Measurements from ENCODE around the gene SMLR1.
A peak's percentile ranks its signal among the peaks of the same experiment; 100 is the strongest.
"Not testable (repeated sequence)": the region's sequence is repeated elsewhere in the genome, so short reads cannot be mapped to it uniquely, and the experiment has no call there.

Gene SMLR1

DNA sequence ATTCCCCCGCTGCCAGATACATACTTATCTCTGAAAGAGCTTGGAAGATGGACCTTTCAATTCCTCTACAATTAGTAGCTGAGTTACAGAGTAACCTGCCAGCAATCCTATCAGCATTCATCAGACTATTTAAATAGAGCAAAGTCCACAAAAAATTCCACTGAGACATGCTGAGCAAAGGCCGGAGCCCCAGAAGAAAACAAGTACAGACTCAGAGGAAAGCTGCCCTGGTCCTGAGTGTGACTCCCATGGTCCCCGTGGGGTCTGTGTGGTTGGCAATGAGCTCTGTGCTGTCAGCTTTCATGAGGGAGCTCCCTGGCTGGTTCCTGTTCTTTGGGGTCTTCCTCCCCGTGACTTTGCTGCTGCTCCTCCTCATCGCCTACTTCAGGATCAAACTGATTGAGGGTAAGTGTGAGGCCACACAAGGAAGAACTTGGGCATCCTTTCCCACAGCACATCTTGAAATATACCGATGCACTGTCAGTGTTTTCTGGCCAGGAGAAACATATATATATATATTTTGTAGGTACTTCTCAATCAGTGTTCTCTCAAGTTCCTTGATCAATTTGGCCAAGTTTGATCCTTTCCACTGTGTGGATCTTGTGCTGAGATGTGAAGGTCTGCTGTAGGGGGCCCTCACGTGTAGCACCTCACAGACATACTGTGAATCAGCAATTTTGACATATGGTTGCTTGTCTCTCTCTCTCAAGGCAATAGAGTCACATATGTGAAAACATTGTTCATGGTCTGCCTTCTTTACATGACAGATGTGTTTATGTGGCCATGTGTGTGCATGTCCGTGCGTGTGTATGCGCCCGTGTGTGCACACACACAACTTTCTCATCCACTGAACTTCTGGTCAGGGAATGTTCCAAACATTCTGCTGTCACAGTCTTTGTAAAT lies at the start of gene SMLR1:
SMLR1 (plus strand) TSS at position 160 of the 903 bp plus-strand sequence; CDS start at position 168, 8 bp downstream.
- DNase-seq = no peak

DNA sequence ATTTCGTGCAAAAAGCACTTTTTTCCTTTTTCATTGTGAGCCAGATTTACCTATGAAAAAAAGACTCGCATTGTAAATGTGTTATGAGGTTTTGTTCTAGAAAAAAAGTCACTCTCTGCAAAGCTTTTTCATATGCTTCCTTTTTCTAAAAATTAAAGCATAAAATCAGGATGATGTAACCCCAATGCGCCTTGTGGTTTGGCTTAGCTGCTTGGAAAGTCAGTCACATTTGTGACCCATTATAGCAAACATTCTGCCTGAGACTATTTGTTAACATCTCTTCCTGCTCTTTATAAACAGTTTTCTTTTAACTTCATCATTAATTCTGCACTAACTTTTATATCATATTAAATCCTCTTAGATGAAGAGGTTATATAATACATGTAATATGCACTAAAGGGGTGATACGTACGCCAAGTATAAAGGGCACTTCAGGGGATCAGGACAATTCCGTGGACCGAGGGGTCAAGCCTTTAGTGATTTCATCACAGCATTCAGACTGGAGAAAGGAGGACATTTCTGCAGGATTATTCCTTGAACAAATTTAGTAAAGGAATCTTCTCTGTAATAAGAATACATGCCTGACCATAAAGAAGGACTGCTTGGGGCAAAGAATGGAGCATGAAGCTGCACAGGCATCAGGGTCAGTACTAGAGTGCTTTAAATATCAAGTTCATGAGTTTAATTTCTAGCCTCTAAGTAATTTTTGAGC lies 48.1 kb upstream of the SMLR1 start:
- no peak for DNase-seq

DNA sequence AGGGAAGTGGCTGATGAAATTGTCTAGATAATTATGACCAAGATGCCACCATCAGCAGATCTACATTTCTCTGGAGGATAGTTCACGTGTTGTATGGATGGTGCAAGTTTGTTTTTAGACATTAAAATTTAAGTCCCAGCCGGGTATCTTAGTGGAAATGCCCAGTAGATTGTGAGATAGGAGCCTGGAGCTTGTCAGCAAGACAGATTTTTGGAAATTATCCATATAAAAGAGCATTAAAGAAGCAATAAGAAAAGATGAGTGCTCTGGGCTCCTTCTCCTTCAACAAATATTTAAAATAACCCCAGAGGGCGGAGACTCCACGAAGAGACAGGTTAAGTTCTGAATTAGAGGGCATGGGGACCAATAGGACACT lies 47.6 kb upstream of the SMLR1 start:
- no peak for DNase-seq

DNA sequence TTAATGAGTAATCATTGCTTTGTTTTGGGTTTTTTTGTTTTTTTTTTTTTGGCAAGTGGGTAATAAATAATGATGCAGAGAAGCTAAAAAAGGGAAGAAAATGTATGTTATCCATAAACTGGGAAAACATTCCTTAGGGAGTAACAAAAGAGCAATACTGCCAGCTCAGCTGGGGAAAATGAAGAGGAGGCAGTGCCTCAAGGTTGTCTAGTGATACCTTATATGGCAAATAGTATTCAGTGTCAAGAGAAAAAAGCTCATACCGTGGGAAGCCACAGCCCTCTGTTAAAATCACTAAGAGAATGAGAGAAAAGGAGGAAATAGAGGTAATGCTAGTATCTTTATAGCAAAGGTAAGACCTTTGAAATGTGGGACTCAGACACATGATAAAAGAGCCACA lies 47.1 kb upstream of the SMLR1 start:
- no peak for DNase-seq

DNA sequence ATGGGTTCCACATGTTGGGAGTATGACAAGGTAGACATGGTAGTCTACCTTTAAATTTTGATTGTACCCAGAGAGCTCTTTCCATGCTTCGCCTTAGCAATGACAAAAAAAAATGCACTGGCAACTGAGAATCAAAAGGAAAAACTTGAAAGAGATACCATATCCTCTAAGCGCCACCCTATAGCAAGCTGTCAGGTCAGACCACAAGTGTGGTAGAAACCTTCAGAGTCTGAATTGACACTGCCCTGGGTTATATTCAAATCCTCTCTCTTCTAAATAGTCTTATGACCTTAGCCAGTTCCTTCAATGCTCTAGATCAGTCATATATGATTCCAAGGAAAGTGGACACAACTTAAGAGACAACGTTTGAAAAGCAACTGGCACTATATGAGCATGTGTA lies 45.6 kb upstream of the SMLR1 start:
- DNase-seq = peak in 1 of 2 donors; percentile 13

DNA sequence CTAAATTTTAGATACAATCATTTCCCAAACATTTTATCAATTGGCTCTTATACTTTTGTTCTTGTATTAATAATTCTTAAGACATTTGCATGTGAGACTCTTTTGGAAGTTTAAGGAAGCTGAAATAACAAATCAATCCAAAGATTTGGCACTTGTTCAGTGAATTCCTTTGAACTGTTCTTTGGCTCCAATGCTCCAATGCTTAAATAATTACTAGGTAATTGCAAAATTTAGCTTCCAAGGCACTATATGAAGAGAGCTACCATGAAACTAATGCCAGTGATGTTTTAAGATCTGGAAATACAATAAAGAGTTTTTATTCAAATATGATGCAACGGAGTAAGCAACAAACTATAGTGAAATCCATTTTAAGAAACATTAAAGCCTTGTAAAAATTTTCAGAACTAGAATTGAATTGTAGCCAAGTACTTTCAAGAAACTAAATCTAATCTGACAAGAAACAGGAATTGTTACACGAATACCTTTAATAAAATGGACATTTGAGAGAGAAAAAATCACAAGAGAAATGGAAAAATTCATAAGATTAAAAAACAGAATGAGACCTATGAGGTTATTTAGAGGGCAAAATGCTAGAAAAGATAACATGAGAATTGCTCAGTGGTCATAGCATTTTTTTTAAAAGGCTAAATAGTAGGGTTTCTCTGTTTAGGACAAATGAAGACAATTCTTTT lies 43.6 kb upstream of the SMLR1 start:
- DNase-seq = no peak

DNA sequence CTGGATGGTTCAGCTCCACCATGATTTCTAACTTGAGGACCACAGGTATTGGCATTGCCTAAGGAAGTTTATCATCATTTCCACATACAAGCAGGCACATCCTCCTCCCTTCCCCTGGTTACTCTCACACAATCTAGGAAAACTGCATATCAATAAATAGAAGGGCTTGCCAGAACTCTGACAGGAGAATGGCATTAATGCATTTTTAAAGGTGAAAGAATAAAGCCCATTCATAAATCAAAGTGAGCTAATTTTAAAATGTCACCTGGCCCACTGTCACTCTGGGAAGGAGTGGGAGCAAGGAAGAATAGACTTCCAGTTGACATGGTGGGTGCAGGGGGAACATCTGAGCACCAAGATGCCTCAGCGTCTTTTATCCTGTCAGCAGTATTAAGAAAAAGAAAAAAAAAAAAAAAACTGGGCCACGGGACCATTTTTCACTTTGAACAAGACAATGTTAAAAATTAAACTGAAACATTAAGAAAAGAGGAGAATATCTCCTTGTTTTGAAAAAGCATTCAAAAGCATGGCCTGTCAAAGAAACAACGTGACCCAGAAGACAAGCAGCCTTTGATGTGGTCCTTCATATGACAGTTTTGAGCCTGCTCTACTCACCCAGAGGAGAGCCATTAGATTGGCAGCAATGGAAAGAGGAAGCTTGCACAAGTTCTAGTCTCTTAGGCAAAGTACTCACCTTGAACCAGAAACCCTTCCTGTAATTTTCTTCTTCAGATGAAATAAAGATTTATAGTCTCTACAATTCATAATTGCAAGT lies 39.3 kb upstream of the SMLR1 start:
- DNase-seq = no peak

DNA sequence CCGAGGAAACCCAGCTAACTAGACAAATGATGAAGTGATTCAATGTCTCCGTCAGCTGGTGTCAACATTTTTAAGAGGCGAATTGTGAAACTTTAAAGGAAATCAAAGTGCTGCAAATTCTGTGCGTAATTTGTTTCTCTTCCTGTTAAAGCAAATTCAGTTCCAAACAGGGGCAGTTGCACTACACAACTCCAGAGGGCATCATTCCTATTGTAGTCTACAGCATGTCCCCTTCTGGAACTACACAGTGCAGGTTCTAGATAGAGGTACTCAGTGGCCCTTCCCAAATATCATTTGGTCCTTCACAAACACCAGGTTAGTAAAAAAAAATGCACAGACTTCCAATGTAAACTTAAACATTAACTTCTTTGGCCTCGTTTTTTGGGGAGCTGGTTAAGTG lies 38.3 kb upstream of the SMLR1 start:
- no peak for DNase-seq

DNA sequence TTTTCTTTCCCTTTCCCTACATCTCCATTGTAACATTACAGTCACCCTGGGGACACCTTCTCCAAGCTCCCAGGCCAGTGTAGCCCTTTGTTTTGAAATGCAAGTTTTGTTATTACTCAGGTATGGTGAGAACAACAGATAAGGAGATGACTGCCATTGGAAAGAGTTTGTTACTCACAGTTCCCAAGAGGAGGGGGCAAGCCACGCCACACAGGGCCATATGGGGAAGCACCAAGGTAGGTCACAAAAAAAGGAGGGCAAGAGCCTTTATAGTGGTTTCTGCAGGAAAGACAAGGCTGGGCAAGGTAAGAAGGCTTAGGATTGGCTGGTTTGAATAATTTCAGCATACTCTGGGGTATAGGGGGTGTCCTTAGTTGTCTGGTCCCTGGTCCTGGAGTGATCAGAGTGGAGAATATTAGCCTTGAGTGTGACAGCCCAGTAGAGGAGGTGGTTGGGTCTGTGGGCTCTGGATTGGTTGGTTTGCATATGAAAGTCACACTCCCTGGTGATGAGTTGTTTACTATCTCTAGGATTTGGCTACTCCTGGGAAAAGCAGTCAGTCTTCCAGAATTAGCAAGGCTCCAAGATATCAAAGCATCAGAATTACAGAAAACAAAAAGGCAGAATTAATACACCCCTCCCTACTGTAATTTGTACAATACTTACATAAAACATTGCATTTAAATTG lies 33.1 kb upstream of the SMLR1 start:
- no peak for DNase-seq

DNA sequence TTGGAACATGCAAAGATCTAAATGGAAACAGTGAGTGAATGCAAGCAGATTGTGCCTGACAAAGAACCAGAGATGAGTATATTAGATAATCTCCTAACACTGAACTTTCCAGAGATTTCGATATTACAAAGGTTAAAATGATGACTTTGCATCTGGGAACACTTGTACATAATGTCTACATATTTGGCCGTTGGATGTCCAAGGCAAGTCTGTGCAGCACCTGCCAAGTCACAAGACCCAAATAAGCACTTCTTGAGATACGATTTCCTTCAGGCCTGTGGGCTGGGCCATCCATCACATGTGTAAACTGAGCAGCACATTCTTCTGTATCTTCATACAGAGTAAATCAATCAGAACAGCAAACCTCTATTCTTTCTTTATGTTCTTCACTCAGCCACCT lies 32.5 kb upstream of the SMLR1 start:
- no peak for DNase-seq

DNA sequence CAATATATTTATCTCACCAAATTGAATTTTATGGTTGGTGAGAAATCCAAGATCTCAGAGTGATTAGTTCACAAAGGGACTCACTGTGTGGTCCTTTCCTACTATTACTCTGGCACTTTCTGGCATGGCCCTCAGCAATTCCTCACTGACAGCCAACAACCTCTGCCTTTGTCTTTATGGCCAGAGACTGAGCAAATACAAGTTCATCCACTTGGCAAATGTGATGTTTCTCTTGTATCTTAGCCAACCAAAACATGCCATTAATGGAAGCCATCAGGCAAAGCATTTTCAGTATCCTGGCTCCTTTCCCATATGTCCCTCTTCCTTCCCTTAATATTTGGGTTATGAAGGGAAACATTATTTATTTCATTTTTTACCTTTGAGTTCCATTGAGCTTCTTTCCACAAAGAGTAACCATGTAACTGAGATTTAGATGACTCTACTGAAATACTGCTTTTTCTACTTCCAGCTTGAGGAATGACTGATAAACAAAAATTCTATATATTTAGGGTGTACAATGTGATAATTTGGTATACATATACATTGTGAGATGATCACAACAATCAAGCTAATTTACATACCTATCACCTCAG lies 30.8 kb upstream of the SMLR1 start:
- no peak for DNase-seq

DNA sequence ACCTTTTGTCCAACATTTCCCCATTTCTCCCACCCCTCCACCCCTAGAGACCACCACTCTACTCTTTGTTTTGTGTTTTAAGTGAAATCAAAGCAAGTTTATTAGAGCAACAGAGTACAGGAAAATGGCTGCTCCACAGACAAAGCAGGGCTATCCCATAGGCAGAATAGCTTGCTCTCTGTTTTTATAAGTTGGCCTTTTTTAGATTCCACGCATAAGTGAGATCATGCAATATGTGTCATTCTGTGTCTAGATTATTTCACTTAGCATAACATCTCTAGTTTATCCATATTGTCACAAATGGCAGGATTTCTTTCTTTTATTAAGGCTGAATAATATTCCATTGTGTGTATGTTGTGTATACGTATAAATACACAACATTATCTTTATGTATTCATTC lies 30.1 kb upstream of the SMLR1 start:
- no peak for DNase-seq

DNA sequence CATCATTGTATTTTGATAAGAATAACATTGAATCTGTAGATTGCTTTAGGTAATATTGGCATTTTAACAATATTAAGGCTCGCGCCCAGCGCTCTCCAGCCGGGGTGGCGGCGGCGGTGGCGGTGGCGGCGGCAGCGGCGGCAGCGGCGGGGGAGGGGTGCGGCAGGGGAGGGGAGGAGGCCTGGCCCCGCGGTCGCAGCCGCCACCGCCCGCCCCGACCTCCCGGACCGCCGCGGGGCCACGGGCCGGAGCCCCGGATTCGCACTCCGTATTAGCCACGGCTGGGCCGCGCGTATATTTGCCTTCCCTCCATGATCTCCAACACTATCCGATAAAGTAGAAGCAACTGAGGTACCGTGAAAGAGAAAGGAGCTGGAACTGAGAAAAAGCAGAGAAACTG lies 25.8 kb upstream of the SMLR1 start:
- DNase-seq = not testable (repeated sequence)

DNA sequence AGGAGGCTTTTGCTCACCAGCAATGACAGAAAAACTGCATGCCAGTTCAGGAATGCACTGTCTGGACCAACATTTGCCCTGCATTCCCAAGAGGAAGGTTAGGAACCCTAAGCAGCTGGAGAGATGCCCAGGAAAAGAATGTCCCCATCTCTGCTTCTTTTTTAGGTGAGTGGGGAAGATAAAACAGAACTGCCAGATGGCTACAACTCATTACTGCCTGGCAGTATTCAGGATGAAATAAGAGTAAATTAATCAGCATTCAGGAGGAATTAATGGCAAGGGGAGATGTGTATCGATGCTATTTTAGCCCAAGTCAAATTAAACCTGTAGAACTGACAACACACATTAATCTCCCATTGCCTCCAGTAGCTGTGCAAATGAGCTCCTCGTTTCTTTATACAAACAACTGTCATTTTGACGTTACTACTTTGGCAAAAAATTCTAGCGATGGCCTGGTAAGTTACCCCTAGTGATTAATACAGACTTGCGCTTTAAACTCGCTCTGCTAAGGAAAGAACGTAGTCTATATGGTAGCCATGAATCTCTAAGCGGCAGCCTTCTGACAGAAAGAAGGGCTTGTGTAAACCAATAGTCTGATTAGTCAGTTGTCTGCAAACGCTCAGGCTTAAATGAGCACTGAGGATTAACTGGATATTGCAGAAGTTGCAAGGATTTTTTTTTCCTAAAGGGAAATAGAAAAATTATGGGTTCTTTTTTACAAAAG lies 16.7 kb upstream of the SMLR1 start:
- DNase-seq = no peak

DNA sequence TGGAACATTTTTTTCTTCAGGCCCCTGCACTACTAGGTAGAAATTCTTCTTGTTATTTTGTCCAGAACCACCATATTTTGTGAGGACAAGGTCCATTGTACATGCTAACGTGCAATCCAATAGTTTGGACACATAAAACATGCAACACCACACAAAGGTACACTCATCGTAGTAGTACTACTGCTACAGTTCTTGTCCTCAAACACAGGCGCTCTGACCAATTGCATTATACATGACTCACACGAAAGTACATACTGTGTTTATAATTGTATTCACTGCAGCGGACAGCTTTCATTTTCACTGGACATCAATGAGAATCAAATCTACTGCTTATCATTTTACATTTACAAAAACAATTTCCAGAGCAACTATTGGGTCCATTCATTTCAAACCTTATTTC lies 15.3 kb upstream of the SMLR1 start:
- DNase-seq = no peak

DNA sequence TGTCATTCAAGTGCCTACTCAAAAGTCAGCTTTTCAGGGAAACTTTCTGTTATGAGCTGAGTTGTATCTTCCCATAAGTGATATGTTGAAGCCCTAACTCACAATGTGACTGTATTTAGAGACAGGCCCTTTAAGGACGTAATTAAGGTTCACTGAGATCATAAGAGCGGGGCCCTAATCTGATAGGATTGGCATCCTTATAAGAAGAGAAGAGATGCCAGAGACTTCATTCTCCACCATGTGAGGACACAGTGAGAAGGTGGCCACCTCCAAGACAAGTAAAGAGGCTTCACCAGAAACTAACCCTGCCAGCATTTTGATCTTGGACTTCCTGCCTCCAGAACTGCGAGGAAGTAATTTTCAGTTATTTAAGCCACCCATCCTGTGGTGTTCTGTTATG lies 12.7 kb upstream of the SMLR1 start:
- no peak for DNase-seq

DNA sequence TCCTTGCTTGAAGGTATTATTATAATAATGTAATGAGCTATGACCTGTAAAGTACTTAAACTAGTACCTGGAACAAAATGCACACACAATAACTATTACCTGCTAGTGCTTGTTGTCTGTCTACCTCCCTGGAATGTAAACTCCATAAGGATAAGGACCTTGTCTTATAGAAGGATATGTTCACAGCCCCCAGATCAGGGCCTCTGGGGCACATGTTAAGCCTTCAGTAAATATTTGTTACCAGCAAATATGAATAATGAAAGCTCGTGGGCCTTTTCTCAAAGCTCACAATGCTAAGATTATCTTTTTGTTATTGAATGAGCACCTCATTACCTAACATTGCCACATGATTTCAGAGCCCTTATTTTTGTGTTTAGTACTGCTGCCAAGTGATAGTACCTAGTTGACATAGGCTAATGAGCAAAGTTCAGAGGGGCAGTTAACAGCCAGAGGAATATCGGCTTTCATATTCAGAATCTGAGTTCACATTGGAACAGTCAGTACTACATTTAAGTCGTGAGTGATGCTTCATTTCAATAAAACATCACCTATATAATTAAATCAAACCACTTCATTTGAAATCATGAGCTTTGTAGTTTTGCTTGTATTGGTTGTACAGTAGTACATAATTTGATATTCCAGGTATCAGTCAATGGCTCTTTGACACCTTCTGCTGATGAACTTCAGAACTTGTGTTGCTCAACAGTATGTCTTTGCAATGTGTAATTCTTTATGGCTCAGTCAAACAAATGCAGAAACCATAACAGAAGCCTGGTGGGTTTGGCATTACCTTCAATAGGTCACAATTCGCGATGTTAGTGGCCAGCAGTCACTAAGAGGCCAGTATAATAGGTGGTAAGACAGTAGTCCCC lies 11.8 kb upstream of the SMLR1 start:
- DNase-seq = no peak

DNA sequence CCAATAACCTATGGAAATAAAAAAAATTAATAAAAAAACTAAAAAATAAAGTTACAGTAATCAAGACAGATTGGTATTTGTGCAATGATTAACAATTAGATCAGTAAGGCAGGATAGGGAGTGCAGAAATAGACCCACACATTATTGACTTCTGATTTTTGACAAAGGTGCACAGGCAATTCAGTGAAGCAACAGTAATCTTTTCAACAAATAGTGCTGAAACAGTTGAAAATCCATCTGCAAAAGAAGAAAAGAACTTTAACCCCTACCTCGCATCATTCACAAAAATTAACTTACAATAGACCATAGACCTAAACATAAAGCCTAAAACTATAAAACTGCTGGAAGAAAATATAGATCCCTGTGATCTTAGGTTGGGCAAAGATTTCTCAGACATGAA lies 4.5 kb upstream of the SMLR1 start:
- DNase-seq = no peak

DNA sequence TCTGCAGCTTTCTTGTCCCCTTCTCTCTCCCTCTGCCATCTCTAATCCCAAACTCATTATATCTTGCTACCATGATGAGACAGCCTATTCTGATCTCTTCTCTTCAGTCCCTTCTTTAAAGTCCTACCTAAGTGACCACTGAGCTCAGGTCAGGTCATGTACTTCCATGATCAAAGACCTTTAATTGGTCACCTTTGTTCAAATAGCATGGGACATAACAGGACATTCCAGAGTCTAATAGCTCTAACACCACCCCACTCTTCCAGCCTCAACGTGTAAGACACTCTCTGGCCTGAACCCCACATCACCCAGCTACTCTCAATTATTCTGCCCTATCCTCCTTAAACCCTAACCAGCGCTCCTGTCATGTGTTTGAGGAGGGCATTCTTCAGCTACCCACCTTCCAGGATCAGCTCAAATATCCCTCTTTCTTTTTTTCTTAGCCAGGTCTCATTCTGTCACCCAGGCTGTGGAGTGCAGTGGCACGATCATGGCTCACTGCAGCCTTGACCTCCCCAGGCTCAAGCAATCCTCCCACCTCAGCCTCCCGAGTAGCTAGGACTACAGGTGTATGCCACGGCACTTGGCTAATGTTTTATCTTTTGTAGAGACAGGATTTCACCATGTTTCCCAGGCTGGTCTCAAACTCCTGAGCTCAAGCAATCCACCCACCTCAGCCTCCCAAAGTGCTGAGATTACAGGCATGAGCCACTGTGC lies 2.1 kb upstream of the SMLR1 start:
- DNase-seq = no peak
